OCI-LY1 (cell line): Measurements from ENCODE around the gene VAV2.
"Not testable (repeated sequence)": the region's sequence is repeated elsewhere in the genome, so short reads cannot be mapped to it uniquely, and the experiment has no call there.

Experiments
- H2AFZ ChIP-seq: fragments of 200-600 bp; sonication (generic), shearing (Covaris generic); 2 replicates; pipeline ENCODE4 v1.6.0; 2014; ENCODE audit warnings: antibody characterized with exemption, mild to moderate bottlenecking, low read length
- H3F3A ChIP-seq: fragments of 200-600 bp; sonication (generic), shearing (Covaris generic); 2 replicates; pipeline ENCODE4 v1.6.0; 2014; ENCODE audit warnings: mild to moderate bottlenecking, antibody characterized with exemption, low read length, moderate library complexity; ENCODE audit not compliant: insufficient read depth
- H3K27ac ChIP-seq: fragments of 200-600 bp; sonication (generic); 2 replicates; pipeline ENCODE4 v1.5.1; 2014; ENCODE audit warnings: low read length, mixed run types, mild to moderate bottlenecking, low read depth; ENCODE audit not compliant: poor library complexity, severe bottlenecking
- H3K27me3 ChIP-seq: fragments of 200-600 bp; sonication (generic); 2 replicates; pipeline ENCODE4 v1.6.0; 2014; ENCODE audit warnings: antibody characterized with exemption, mild to moderate bottlenecking, low read length, moderate library complexity; ENCODE audit not compliant: insufficient read depth
- H3K36me3 ChIP-seq: fragments of 200-600 bp; sonication (generic); 2 replicates; pipeline ENCODE4 v1.6.1; 2014; ENCODE audit warnings: mild to moderate bottlenecking, antibody characterized with exemption, low read length, moderate library complexity, mixed read lengths; ENCODE audit not compliant: insufficient read depth
- H3K4me1 ChIP-seq: fragments of 200-600 bp; sonication (generic); 2 replicates; pipeline ENCODE4 v1.5.1; 2014; ENCODE audit warnings: mild to moderate bottlenecking, low read length, moderate library complexity; ENCODE audit not compliant: insufficient read depth, severe bottlenecking
- H3K4me2 ChIP-seq: fragments of 200-600 bp; sonication (generic), shearing (Covaris generic); 2 replicates; pipeline ENCODE4 v1.6.1; 2014; ENCODE audit warnings: low read length
- H3K4me3 ChIP-seq: fragments of 200-600 bp; sonication (generic); 2 replicates; pipeline ENCODE4 v1.5.1; 2014; ENCODE audit warnings: low read length, low read depth, mild to moderate bottlenecking, mixed read lengths; ENCODE audit not compliant: poor library complexity, severe bottlenecking
- H3K79me2 ChIP-seq: fragments of 200-600 bp; shearing (Covaris generic); 2 replicates; pipeline ENCODE4 v1.6.1; 2016; ENCODE audit warnings: mixed run types, low read length, mixed read lengths; ENCODE audit not compliant: insufficient read depth
- H3K9ac ChIP-seq: fragments of 200-600 bp; sonication (generic), shearing (Covaris generic); 2 replicates; pipeline ENCODE4 v1.6.1; 2014; ENCODE audit warnings: mild to moderate bottlenecking, low read length, mixed read lengths
- H3K9me2 ChIP-seq: fragments of 200-600 bp; sonication (generic), shearing (Covaris generic); 2 replicates; pipeline ENCODE4 v1.6.1; 2014; ENCODE audit warnings: low read depth, mild to moderate bottlenecking, low read length, mixed read lengths
- H3K9me3 ChIP-seq: fragments of 200-600 bp; shearing (Covaris generic); 2 replicates; pipeline ENCODE4 v1.6.1; 2014; ENCODE audit warnings: low read length, mixed read lengths
- H4K20me1 ChIP-seq: fragments of 200-600 bp; sonication (generic), shearing (Covaris generic); 2 replicates; pipeline ENCODE4 v1.6.0; 2016; ENCODE audit warnings: mild to moderate bottlenecking, low read length; ENCODE audit not compliant: insufficient read depth
- EZH2 ChIP-seq: fragments of 200-600 bp; sonication (generic), shearing (Covaris generic); IDR thresholded peaks from 2 replicates; pipeline ENCODE4 v1.8.0; 2017; ENCODE audit warnings: borderline replicate concordance, mixed run types, mild to moderate bottlenecking, antibody characterized with exemption, low read length, moderate library complexity, mixed read lengths
- TF ChIP-seq, protein P1 (sequence below): fragments of 200-600 bp; sonication (generic), shearing (Covaris generic); IDR thresholded peaks from 2 replicates; pipeline ENCODE4 v1.5.1; 2017; ENCODE audit warnings: mild to moderate bottlenecking, antibody characterized with exemption, low read length, moderate library complexity, mixed read lengths

VAV2 gene

DNA sequence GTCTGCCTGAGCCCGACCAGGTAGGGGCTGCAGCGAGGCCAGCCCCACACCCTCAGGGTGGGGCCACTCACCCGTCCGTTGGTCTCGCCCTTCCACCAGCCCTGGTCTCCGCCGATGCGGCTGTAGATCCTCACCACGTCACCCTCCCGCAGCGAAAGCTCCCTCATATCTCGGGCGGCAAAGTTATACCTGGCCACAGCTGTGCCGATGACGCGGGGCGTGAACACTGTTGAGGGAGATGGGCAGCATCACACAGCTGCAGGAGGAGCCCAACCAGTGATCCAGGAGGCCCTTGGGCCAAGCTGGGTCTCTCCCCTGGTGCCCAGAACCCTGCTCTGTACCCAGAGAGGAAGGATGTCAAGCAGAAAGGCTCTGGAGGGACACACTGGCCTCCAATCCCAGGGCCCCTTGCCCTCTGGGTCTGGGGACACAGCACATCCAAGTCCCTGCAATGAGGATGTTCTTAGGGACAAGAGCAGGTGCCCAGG, 223.7 kb downstream of the VAV2 start:
- no peaks in the 10 kb centered on the region for H3K36me3 ChIP-seq

DNA sequence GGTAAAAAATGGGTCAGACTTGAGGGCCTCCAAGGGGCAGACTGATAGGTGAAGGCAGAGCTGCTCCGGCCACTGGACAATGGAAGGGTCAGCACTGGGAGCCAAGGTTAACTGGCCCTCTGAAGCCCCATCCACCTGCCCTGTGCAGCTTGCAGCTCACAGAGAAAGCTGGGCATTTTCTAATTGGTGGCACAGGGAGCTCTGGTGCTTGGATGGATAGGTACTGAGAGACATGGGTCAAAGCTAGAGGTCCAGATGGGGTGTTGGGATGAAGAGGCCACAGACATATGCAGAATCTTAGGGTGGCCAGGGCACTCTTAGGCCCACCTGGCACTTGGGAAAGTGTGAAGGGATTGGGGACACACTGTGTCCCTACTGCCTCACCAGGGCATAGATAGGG, 224.5 kb downstream of the VAV2 start:
- Histone ChIP-seq H3K9me2 (no peaks in the 10 kb centered on the region), H3K27me3 (no peaks in the 10 kb centered on the region), H3K79me2 (no peaks in the 10 kb centered on the region), H3K4me3 (no peak overlapping the region), H3K4me1 (no peaks in the 10 kb centered on the region), H3K9me3 (0 out of 2 replicates have a peak, but pooled peaks cover 2% of the 10 kb centered on the region), H2AFZ (no peak overlapping the region), H3F3A (no peaks in the 10 kb centered on the region), H3K36me3 (no peaks in the 10 kb centered on the region), H3K4me2 (no peak overlapping the region), H3K9ac (no peak overlapping the region), H3K27ac (no peak overlapping the region), H4K20me1 (no peaks in the 10 kb centered on the region)
- TF ChIP-seq, protein P1, sequence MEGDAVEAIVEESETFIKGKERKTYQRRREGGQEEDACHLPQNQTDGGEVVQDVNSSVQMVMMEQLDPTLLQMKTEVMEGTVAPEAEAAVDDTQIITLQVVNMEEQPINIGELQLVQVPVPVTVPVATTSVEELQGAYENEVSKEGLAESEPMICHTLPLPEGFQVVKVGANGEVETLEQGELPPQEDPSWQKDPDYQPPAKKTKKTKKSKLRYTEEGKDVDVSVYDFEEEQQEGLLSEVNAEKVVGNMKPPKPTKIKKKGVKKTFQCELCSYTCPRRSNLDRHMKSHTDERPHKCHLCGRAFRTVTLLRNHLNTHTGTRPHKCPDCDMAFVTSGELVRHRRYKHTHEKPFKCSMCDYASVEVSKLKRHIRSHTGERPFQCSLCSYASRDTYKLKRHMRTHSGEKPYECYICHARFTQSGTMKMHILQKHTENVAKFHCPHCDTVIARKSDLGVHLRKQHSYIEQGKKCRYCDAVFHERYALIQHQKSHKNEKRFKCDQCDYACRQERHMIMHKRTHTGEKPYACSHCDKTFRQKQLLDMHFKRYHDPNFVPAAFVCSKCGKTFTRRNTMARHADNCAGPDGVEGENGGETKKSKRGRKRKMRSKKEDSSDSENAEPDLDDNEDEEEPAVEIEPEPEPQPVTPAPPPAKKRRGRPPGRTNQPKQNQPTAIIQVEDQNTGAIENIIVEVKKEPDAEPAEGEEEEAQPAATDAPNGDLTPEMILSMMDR, result no peak
- TF ChIP-seq EZH2, result no peak

More for the DNA sequence above, 223.7 kb downstream of the VAV2 start:
- Histone ChIP-seq H3K27ac (no peak overlapping the region), H2AFZ (no peak overlapping the region), H3K9me2 (no peaks in the 10 kb centered on the region), H3K4me2 (no peak overlapping the region), H3F3A (no peaks in the 10 kb centered on the region), H3K9me3 (0 out of 2 replicates have a peak, but pooled peaks cover 2% of the 10 kb centered on the region), H3K9ac (no peak overlapping the region), H3K4me3 (no peak overlapping the region), H3K27me3 (no peaks in the 10 kb centered on the region), H3K79me2 (no peaks in the 10 kb centered on the region), H4K20me1 (no peaks in the 10 kb centered on the region), H3K4me1 (no peaks in the 10 kb centered on the region)
- TF ChIP-seq, protein P1, result no peak
- no peak for TF ChIP-seq EZH2

- no peaks in the 10 kb centered on the region for H3K27me3 ChIP-seq
- H3K4me3 ChIP-seq, result no peak overlapping the region
- no peak overlapping the region for H2AFZ ChIP-seq
- H3K4me1 ChIP-seq, result no peaks in the 10 kb centered on the region
- 0 out of 2 replicates have a peak, but pooled peaks cover 2% of the 10 kb centered on the region for H3K9me3 ChIP-seq
- H3K27ac ChIP-seq, result no peak overlapping the region
- H3K9ac ChIP-seq, result no peak overlapping the region
- no peaks in the 10 kb centered on the region for H3K9me2 ChIP-seq
- no peaks in the 10 kb centered on the region for H3K79me2 ChIP-seq
- H3K36me3 ChIP-seq, result no peaks in the 10 kb centered on the region
- H4K20me1 ChIP-seq, result no peaks in the 10 kb centered on the region
- TF ChIP-seq, protein P1, result no peak
- no peak for TF ChIP-seq EZH2
- H3F3A ChIP-seq, result no peaks in the 10 kb centered on the region
- H3K4me2 ChIP-seq, result no peak overlapping the region
These were observed 225.1 kb downstream of the VAV2 start for GRCh38 chr9:133767008-133767407.

GRCh38 chr9:133766234-133766633, 225.9 kb downstream of the VAV2 start:
- H3K9me3 ChIP-seq, H3K27me3 ChIP-seq, H3K36me3 ChIP-seq, H3K4me1 ChIP-seq, H4K20me1 ChIP-seq, H3K27ac ChIP-seq, H3F3A ChIP-seq, H3K4me3 ChIP-seq, H3K4me2 ChIP-seq, H3K79me2 ChIP-seq, H3K9me2 ChIP-seq, H2AFZ ChIP-seq, H3K9ac ChIP-seq: not testable (repeated sequence)
